Keratinocyte (primary cell): ENCODE results near the gene DDT.
"Not testable (repeated sequence)": the region's sequence is repeated elsewhere in the genome, so short reads cannot be mapped to it uniquely, and the experiment has no call there.

ENCODE experiments used
- CTCF ChIP-seq, 3 experiments: IDR thresholded peaks in 1 of 3; conservative IDR thresholded peaks in 1 of 3; optimal IDR thresholded peaks in 1 of 3; 2 replicates in 2 of 3; 3 replicates in 1 of 3; pipeline versions ENCODE3 to v1.5.1; 2011; ENCODE audit warnings: low read length in 3 of 3, mild to moderate bottlenecking in 3 of 3, moderate library complexity in 2 of 3, control low read depth in 1 of 3, inconsistent platforms in 1 of 3; ENCODE audit not compliant: insufficient read depth in 2 of 3; ENCODE audit errors: extremely low read depth in 1 of 3
- EZH2 ChIP-seq: IDR thresholded peaks from one replicate; pipeline ENCODE4 v1.6.1; 2012; ENCODE audit warnings: inconsistent platforms, mild to moderate bottlenecking, low read length, moderate library complexity

- not testable (repeated sequence) for TF ChIP-seq CTCF (optimal IDR thresholded peaks at IDR 0.05 in 1 of 3, IDR thresholded peaks at IDR 0.05 in 1 of 3, conservative IDR thresholded peaks at IDR 0.05 in 1 of 3; ENCODE audit: extremely low read depth in 1 of 3, insufficient read depth in 2 of 3, low read length in 3 of 3); EZH2
These were observed 11.8 kb upstream of the DDT start for GRCh38 chr22:23986089-23986488.
